GM12892 (cell line): ENCODE results near the gene CDH13.

Experiments
- POLR2A ChIP-seq: IDR thresholded peaks from 2 replicates; pipeline ENCODE4 v1.6.1; 2011; ENCODE audit warnings: low read depth, low read length, control low read depth
- POLR2AphosphoS5 ChIP-seq: IDR thresholded peaks from 2 replicates; pipeline ENCODE4 v1.6.1; 2011; ENCODE audit warnings: low read depth, low read length, control low read depth
- TAF1 ChIP-seq: IDR thresholded peaks from 2 replicates; pipeline ENCODE4 v1.6.1; 2011; ENCODE audit warnings: low read depth, mild to moderate bottlenecking, control low read depth, low read length, borderline replicate concordance

DNA sequence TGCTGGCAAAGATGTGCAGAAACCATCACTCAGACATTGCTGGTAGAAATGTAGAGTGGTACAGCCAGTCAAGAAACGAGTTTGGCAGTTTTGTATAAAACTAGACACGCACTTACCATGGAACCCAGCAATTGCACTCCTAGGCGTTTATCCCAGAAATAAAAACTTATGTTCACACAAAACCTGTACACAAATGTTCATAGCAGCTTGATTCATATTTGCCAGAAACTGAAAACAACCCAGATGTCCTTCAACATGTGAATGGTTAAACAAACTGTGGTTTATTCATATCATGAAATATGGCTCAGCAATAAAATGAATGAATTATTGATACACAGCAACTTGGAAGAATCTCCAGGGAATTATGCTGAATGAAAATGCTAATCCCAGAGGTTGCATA lies 570.0 kb downstream of the CDH13 start:
- no peak for TF ChIP-seq POLR2A
- no peak for TF ChIP-seq POLR2AphosphoS5
- no peak for TF ChIP-seq TAF1
